ENCODE data around the gene TTLL5.
A peak's percentile ranks its signal among the peaks of the same experiment; 100 is the strongest.
"Not testable (repeated sequence)": the region's sequence is repeated elsewhere in the genome, so short reads cannot be mapped to it uniquely, and the experiment has no call there.

The TTLL5 gene

GRCh38 chr14:75650253-75651058 lies 10.6 kb upstream of the TTLL5 start:
- DNase-seq (ENCODE audit: low read depth in 2 of 2): no peak

- DNase-seq (ENCODE audit: low read depth in 2 of 2): no peak
Observed at GRCh38 chr14:75653563-75653962, 7.5 kb upstream of the TTLL5 start.

DNA sequence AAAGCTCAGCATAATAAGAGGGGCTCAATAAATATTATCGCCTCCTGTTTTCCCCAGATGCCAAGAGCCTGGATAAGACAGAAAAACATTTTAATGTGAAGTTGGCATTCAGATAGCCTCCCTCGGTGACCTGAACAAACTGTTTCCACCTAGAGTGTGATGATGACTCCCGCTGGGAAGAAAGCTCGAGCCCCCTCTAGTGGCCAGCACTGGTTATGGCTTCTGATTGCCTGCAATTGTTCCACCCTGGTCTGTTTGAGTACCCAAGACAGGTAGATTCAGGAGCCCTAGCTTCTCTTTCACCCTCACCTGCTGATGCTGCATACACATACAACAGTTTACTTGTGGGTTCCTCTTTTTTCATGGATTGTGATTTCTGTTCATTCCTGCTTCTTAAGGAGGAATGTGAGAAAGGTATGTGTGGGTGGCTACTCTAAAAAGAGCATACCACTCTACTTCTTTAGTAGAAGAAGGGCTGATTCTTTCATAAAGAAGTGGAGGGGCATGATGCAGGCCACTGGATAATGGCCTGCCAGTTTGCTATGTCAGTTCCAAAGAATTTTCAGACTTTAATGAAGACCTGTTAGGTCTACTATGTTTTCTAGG lies 6.8 kb upstream of the TTLL5 start:
- DNase-seq (ENCODE audit: low read depth in 2 of 2): peak; percentile 65 to 78

DNA sequence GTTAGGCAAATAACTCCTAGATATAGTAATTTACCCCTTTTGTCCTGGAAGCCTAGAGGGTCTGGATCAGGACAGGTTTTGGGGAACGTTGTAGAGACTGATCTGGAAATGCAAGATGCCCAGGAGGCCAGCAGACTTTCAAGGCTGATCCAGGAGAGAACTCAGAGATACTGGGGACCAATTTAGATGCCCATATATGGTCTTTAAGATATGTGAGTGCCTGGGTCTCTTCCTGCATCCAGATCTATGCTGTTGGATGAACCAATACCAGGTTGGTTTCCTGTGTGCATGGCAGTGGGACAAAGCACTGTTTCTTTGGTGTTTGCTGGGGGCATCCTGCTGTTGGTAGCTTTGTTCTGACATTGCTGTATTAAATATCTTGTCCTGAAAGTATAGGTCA lies 5.8 kb upstream of the TTLL5 start:
- no peak for DNase-seq (ENCODE audit: low read depth in 2 of 2)

DNA sequence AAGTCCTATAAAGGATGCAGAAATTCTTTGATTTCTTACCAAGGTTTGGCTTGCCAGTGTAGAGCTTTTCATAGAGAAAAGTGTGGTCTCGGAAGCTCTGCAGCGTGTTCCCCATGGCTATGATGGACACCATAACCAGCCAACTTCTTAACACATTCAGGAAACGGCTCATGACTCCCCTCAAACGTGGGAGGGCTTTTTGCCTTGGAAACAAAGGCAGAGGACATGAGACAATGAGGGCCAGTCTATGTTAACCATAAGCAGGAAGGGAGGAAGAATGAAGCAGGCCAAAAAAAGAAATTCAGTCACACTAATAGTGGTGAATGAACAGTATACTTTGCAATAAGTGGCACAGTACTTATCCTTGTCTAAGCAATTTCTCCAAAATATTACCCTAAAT lies 3.7 kb upstream of the TTLL5 start:
- no peak for DNase-seq (ENCODE audit: low read depth in 2 of 2)

DNA sequence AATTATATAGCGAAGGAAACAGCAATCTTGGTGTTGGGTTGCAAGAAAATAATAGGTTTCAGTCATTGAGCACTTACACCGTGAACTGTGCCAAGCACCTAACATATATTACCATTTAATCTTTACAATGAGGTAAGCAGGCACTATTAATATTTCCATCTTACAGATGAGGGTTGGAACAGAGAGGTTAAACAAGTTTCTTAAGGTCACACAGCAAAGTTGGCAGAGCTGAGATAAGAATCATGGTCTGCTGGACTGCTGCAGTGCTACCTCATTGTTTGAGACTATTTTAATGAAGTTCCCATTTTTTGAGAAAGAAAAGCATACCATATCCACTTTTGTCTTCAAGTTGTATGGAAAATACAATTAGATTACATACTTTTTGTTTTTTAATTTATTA lies 2.1 kb upstream of the TTLL5 start:
- no peak for DNase-seq (ENCODE audit: low read depth in 2 of 2)

- DNase-seq (ENCODE audit: low read depth in 2 of 2): no peak
Observed at GRCh38 chr14:75660238-75660629, 812 bp upstream of the TTLL5 start.

- DNase-seq (ENCODE audit: low read depth in 2 of 2): no peak
Observed at GRCh38 chr14:75661499-75661814, 411 bp downstream of the TTLL5 start.

DNA sequence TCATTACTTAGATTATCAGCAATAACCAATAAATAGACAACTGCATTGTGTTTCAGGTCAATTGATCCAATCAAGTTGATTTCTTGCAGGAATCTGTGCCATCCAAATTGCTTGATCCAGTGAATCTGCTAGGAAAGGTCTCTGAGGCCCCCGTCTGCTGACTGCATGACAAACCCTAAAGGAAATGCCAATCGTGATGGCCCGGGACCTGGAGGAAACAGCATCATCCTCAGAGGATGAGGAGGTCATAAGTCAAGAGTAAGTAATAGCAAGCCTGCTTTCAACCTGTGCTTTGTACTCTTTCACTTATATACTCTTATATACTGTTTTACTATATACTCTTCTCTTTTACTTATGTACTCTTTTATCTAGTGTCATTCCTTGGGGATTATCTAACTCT lies 1.9 kb downstream of the TTLL5 start:
- DNase-seq (ENCODE audit: low read depth in 2 of 2): no peak

DNA sequence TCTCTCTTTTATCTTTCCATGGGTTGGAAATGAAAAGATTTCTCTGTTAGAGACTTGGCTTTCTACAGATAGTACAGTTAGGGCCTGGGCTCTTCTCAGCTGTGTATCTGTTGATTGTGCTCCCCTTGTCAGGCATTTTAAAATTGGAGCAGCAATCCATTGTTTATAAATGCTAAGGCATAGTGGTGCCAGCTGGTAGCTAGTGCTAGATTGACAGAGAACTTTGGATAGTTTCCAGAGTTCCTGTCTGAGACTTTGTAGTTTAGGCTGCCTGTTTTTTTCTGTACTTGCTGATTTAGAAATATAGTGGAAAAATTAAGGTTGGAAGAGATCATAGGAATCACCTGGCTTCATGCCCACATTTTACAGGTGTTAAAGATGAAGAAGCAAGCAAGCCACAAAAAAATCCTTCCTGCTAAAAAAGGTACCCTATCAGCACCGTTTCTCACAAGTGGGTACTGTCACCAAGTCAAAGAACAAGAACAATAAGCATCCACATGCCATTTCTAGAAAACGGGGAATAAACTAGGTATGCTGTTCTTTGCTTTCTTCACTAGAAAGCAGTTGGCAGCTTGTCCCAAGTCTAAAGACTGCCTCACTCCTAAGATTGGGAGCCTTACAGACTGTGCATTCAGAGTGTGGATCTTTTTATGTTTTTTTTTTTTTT lies 6.2 kb downstream of the TTLL5 start:
- no peak for DNase-seq (ENCODE audit: low read depth in 2 of 2)

DNA sequence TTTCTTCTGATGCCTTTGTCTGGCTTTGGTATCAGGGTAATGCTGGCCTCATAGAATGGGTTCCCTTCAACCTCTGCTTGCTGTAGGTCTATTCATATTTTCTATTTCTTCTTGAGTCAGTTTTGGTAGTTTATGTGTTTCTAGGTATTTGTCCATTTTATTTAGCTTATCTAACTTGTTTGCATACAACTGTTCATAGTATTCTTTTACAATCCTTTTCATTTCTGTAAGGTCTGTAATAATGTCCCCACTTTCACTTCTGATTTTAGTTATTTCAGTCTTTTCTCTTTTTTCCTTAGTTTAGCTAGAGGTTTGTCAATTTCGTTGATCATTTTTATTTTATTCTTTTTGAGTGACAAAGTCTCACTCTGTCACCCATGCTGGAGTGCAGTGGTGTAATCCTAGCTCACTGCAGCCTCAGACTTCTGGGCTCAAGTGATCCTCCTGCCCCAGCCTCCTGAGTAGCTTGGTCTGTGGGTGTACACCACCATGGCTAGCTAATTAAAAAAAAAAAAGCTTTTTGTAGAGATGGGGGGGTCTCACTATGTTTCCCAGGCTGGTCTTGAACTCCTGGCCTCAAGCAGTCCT lies 11.7 kb downstream of the TTLL5 start:
- no peak for DNase-seq (ENCODE audit: low read depth in 2 of 2)

GRCh38 chr14:75673345-75674035 lies 12.4 kb downstream of the TTLL5 start:
- DNase-seq (ENCODE audit: low read depth in 2 of 2): no peak

DNA sequence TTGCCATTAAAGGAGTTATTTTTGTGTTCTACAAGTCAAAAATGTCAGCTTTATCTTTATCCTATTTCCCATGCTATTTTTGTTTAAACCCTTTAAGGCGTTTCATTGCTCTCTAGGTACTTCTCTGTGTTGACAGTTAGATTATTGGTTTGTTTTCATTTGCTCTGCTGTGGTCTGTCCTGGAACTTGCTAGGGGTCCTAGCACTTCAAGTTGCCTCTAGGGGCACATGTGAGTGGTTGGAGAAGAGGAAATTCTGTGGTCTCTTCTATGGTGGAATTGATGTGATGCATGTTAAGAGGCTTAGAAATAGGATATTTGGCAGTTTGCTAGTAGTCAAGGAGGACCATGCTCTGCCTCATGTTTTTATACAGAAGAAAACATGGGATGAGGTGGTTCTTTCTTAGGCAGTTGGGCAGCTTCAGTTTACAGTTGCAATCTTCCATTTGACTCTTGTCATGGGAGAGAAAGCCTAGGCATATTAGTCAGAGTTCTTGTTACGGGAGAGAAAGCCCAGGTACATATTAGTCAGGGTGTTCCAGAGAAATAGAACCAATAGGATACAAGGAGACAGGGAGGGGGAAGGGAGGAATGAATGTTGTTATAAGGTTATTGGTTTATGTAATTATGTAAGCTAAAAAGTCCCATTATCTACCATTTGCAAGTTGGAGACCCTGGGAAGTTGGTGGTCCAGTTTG lies 14.4 kb downstream of the TTLL5 start:
- no peak for DNase-seq (ENCODE audit: low read depth in 2 of 2)

GRCh38 chr14:75685910-75686309 lies 24.9 kb downstream of the TTLL5 start:
- no peak for DNase-seq (ENCODE audit: low read depth in 2 of 2)

DNA sequence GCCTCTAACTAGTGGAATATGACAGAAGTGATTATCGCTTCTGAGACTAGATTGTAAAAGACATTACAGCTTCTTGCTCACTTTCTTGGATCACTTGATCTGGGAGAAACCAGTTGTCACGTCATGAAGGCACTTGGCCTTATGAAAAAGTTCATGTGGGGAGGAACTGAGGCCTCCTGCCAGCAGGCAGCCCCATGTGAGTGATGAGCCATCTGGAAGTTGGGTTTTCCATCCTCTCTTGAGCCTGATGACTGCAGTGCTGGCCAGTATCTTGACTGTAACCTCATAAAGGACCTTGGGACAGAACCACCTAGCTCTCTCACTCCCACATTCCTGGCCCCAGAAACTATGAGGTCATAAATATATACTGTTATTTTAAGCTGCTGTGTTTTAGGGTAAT lies 28.0 kb downstream of the TTLL5 start:
- no peak for DNase-seq (ENCODE audit: low read depth in 2 of 2)

DNA sequence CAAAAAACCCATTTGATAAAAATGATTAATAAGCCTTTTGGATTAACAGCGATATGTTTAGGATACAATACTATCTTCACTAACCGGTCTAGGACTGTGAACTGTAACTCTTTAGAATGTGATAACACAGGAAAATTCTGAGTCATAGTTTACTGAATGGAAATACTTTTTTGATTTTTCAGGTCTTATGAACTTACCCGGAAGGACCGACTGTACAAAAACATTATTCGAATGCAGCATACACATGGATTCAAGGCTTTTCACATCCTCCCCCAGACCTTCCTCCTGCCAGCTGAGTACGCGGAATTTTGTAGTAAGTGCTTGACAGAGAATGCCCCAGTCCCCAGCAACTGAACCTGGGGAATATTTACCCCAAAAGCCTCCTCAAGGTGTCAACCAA lies 29.0 kb downstream of the TTLL5 start:
- no peak for DNase-seq (ENCODE audit: low read depth in 2 of 2)

GRCh38 chr14:75695025-75695424 lies 34.0 kb downstream of the TTLL5 start:
- DNase-seq (ENCODE audit: low read depth in 2 of 2): not testable (repeated sequence)

DNA sequence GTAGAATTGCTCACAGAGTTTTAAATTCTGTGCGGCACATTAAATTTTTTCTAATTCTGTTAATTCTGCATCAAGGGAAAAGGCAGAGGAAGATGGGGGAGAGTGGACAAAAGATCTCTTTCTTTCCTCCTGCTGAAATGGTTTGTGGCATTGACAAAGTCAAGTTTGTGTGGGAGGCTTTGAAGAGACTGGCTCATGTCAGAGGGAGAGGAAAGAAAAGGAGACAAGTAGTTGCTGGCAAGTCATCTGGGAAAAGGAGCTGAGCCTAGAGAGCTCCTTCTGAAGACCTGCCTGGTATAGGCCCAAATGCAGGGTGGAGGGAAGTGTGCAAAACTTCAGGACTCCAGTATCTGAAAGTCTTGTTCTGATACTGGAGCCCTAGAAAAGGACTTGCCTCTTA lies 36.3 kb downstream of the TTLL5 start:
- DNase-seq (ENCODE audit: low read depth in 2 of 2): no peak

DNA sequence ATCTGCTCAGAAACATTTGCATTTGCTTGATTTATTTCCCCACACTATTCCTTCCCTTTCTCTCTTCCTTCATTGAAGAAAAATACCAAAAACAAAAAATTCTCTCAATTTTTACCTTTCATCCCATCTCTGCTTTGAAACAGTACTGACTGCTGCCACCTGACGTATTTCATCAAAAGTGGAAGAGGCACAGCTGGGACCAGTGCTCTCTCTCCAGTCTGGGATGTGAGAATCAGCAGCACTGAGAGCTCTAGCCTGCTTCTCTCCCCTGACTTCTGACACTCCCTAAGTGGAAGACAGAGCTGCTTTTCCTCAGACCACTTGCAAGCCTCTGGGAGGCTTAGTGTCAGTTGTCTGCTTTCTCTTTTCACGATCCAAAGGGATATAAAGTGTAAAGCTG lies 36.9 kb downstream of the TTLL5 start:
- no peak for DNase-seq (ENCODE audit: low read depth in 2 of 2)

GRCh38 chr14:75699331-75699730 lies 38.3 kb downstream of the TTLL5 start:
- no peak for DNase-seq (ENCODE audit: low read depth in 2 of 2)

- DNase-seq (ENCODE audit: low read depth in 2 of 2): no peak
Observed at GRCh38 chr14:75700295-75700694, 39.2 kb downstream of the TTLL5 start.

DNA sequence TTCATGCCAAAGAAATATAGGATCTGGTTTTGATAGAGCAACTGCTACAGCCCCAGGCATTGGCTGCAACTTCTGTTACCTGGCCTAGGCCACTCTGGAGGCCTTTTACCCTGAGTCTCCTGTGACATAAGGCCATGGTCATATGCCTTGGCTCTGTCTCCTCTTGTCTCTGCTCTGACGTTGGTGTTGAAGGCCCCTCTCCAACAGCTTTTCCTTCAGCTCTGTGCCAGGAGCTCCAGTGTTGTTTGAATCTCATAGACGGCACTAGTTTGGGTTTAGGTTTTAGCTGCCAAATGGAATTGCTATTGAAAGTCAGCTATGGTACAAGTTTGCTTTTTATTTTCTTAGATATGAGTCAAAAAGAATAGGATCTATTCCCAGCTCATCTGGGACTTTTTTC lies 41.1 kb downstream of the TTLL5 start:
- DNase-seq (ENCODE audit: low read depth in 2 of 2): no peak
